Transverse colon (tissue), 4 donors: Measurements from ENCODE around the gene RPL37. TPM values are rescaled to one million over a fixed set of nuclear protein-coding genes. Genes with fewer than 3 reads are reported as not detected.
"Not testable (repeated sequence)": the region's sequence is repeated elsewhere in the genome, so short reads cannot be mapped to it uniquely, and the experiment has no call there.

Source experiments
- DNase-seq: peaks from one replicate; pipeline ENCODE4 v3.0.0-alpha.2; 2019
- H3K27ac ChIP-seq, 4 donors: fragments of 200-600 bp; sonication (generic); 2 replicates each; pipeline ENCODE4 v1.5.1; 2016 to 2018; ENCODE audit warnings: inconsistent platforms in 4 of 4
- H3K27me3 ChIP-seq: fragments of 200-600 bp; sonication (generic); 2 replicates; pipeline ENCODE4 v1.5.1; 2017; ENCODE audit warnings: inconsistent platforms
- H3K36me3 ChIP-seq, 4 donors: fragments of 200-600 bp; sonication (generic); 2 replicates each; pipeline ENCODE4 v1.5.1; 2017 to 2019; ENCODE audit warnings: inconsistent platforms in 4 of 4
- H3K4me1 ChIP-seq, 4 donors: fragments of 200-600 bp; sonication (generic); 2 replicates each; pipeline ENCODE4 v1.5.1; 2017 to 2020; ENCODE audit warnings: inconsistent platforms in 4 of 4
- H3K4me3 ChIP-seq, 4 donors: fragments of 200-600 bp; sonication (generic); 1 replicate in 1 of 4; 2 replicates in 3 of 4; pipeline versions ENCODE4 v1.5.1 to v1.6.1; 2017 to 2019; ENCODE audit warnings: inconsistent platforms in 4 of 4
- H3K9me3 ChIP-seq, 2 donors: fragments of 200-600 bp; sonication (generic); 2 replicates each; pipeline ENCODE4 v1.5.1; 2017 to 2019; ENCODE audit warnings: inconsistent platforms in 2 of 2
- CTCF ChIP-seq, 5 experiments: fragments of 200-600 bp in 3 of 5; fragments of 450-650 bp in 2 of 5; sonication (generic) in 3 of 5; IDR thresholded peaks; 1 replicate in 2 of 5; 2 replicates in 3 of 5; pipeline ENCODE4 v1.5.1; 2016 to 2017; ENCODE audit warnings: antibody characterized with exemption in 5 of 5, inconsistent platforms in 3 of 5, mild to moderate bottlenecking in 2 of 5, moderate library complexity in 1 of 5
- EP300 ChIP-seq: sonication (generic); formaldehyde crosslinking; IDR thresholded peaks from one replicate; pipeline ENCODE4 v1.6.1; 2017; ENCODE audit warnings: antibody characterized with exemption, low read depth
- POLR2A ChIP-seq: fragments of 450-650 bp; IDR thresholded peaks from one replicate; pipeline ENCODE4 v1.6.1; 2016; ENCODE audit warnings: antibody characterized with exemption, mild to moderate bottlenecking, moderate library complexity
- POLR2AphosphoS5 ChIP-seq, 3 donors: sonication (generic); formaldehyde crosslinking; IDR thresholded peaks; one replicate each; pipeline ENCODE4 v1.6.1; 2016; ENCODE audit warnings: antibody characterized with exemption in 3 of 3
- whole genome bisulfite sequencing, 2 donors: methylation state at CpG; one replicate each; pipeline ENCODE4 v1.1.5; 2018; ENCODE audit warnings: low coverage in 1 of 2; 5-methylcytosine and 5-hydroxymethylcytosine counted together
- in situ Hi-C, 4 donors: fragments of 200-750 bp; cut with MboI; loops; one replicate each; pipeline versions ENCODE4 v1.15.0 to v1.15.1; 2017; ENCODE audit warnings: low sequenced_read_pairs in 3 of 4, low pct_ligation_motif_present in 1 of 4, low pct_unique_long_range_greater_than_20kb in 1 of 4
- intact Hi-C: fragments of 100-400 bp; cut with DNase I; formaldehyde crosslinking; loops from one replicate; pipeline ENCODE4 v1.15.1; 2023; ENCODE audit warnings: low total_unique reads
- total RNA-seq, 4 donors: library from RNA; depleted of rRNA; stranded (reverse); fragments of >200 nt; gene quantifications; one replicate each; pipeline ENCODE4 v1.1.0, GENCODE V29; 2016

The RPL37 gene
- total RNA-seq, 4 donors from 2014 or later = 15.1 to 157 (median 90.5) TPM

- H3K27me3 ChIP-seq = no peaks in the 10 kb centered on the region
- no peaks in the 10 kb centered on the region for H3K36me3 ChIP-seq
- no peaks in the 10 kb centered on the region for H3K4me1 ChIP-seq
- intact Hi-C loops = no loop called here
- H3K9me3 ChIP-seq = no peaks in the 10 kb centered on the region
- H3K4me3 ChIP-seq = no peak overlapping the region
- no peak for TF ChIP-seq POLR2AphosphoS5 (IDR thresholded peaks at IDR 0.05)
- TF ChIP-seq EP300 = no peak
- TF ChIP-seq POLR2A = no peak
- TF ChIP-seq CTCF (IDR thresholded peaks at IDR 0.05) = no peak
- WGBS, 2 donors = 58 to 62% methylated on average over 4 of the region's 4 CpGs
- DNase-seq = no peak
- in situ Hi-C loops = loop anchor here in 1 of 4 donors (10.0 kb wide), 1 partner anchor 116 kb away; the partner anchor contains the start of gene TTC33
- no peak overlapping the region for H3K27ac ChIP-seq
Measured at GRCh38 chr5:40871177-40871576, 36.2 kb upstream of the RPL37 start.

GRCh38 chr5:40869384-40869783 is 34.4 kb upstream of the RPL37 start:
- Histone ChIP-seq H3K4me1 (no peaks in the 10 kb centered on the region), H3K4me3 (no peak overlapping the region), H3K36me3 (no peaks in the 10 kb centered on the region), H3K9me3 (no peaks in the 10 kb centered on the region), H3K27ac (no peak overlapping the region), H3K27me3 (no peaks in the 10 kb centered on the region)
- in situ Hi-C loops = no loop called here
- no peak for DNase-seq
- intact Hi-C loops = no loop called here
- 79% methylated on average over 1 of the region's 1 CpG; no CpG with 5 or more reads in 1 of the 2 donors for WGBS, 2 donors
- TF ChIP-seq POLR2A (no peak), POLR2AphosphoS5 (IDR thresholded peaks at IDR 0.05) (no peak), EP300 (no peak), CTCF (IDR thresholded peaks at IDR 0.05) (no peak)

- Histone ChIP-seq H3K36me3 (no peaks in the 10 kb centered on the region), H3K9me3 (peaks cover 0 to 5% of the 10 kb centered on the region in 2 donors), H3K27ac (no peak overlapping the region), H3K27me3 (no peaks in the 10 kb centered on the region), H3K4me1 (no peaks in the 10 kb centered on the region), H3K4me3 (no peak overlapping the region)
- 90 to 92% methylated on average over 2 to 5 of the region's 5 CpGs for WGBS, 2 donors
- intact Hi-C loops = no loop called here
- no peak for TF ChIP-seq EP300
- TF ChIP-seq CTCF (IDR thresholded peaks at IDR 0.05) = no peak
- TF ChIP-seq POLR2A = no peak
- TF ChIP-seq POLR2AphosphoS5 (IDR thresholded peaks at IDR 0.05) = no peak
- in situ Hi-C loops = no loop called here
- DNase-seq = no peak
Measured at GRCh38 chr5:40866844-40867243, 31.8 kb upstream of the RPL37 start.

- in situ Hi-C loops, H3K4me1 ChIP-seq, H3K27ac ChIP-seq, DNase-seq, H3K9me3 ChIP-seq, H3K27me3 ChIP-seq, H3K4me3 ChIP-seq, H3K36me3 ChIP-seq, intact Hi-C loops: not testable (repeated sequence)
- WGBS, 2 donors = 76 to 84% methylated on average over 5 of the region's 5 CpGs
Measured at GRCh38 chr5:40865004-40865403, 30.0 kb upstream of the RPL37 start.

- DNase-seq = no peak
- in situ Hi-C loops = no loop called here
- Histone ChIP-seq H3K4me1 (no peaks in the 10 kb centered on the region), H3K9me3 (peaks cover 0 to 5% of the 10 kb centered on the region in 2 donors), H3K27ac (no peak overlapping the region), H3K27me3 (no peaks in the 10 kb centered on the region), H3K4me3 (no peak overlapping the region), H3K36me3 (no peaks in the 10 kb centered on the region)
- TF ChIP-seq EP300 (no peak), POLR2AphosphoS5 (IDR thresholded peaks at IDR 0.05) (no peak), POLR2A (no peak), CTCF (IDR thresholded peaks at IDR 0.05) (no peak)
- intact Hi-C loops = no loop called here
Measured at GRCh38 chr5:40860711-40861110, 25.7 kb upstream of the RPL37 start.
